Activated B cell treated with CpG ODN at 0.5 μM for 24 hours (primary cell): ENCODE measurements around the gene GOLT1A. TPM values are rescaled to one million over a fixed set of nuclear protein-coding genes. Genes with fewer than 3 reads are reported as not detected.

Experiments
- ATAC-seq: fragments of 200-7000 bp; cut with Tn5 transposase; one replicate; pipeline ENCODE4 v1.10.0; 2021; ENCODE audit warnings: low read depth, mild to moderate bottlenecking, moderate library complexity
- CTCF ChIA-PET: fragments of 350-600 bp; sonication (Branson Sonifier 250); formaldehyde crosslinking; loops from one replicate; lab custom pipeline; 2021; ENCODE audit warnings: antibody characterized with exemption; lab: Charles Lee
- POLR2A ChIA-PET: fragments of 350-600 bp; sonication (Branson Sonifier 250); formaldehyde crosslinking; loops from one replicate; lab custom pipeline; 2021; ENCODE audit warnings: antibody characterized with exemption; lab: Charles Lee
- DNase-seq: peaks from one replicate; pipeline ENCODE4 v3.0.0; 2022
- H3K27ac Mint-ChIP-seq: one replicate; pipeline ENCODE4 v1.8.0; 2020; ENCODE audit warnings: mixed read lengths
- H3K27me3 Mint-ChIP-seq: one replicate; pipeline ENCODE4 v1.8.0; 2021; ENCODE audit warnings: mixed read lengths
- H3K36me3 Mint-ChIP-seq: one replicate; pipeline ENCODE4 v1.8.0; 2021; ENCODE audit warnings: low read depth, mixed read lengths
- H3K4me1 Mint-ChIP-seq: one replicate; pipeline ENCODE4 v1.8.0; 2021; ENCODE audit warnings: mixed read lengths
- H3K4me3 Mint-ChIP-seq: one replicate; pipeline ENCODE4 v1.8.0; 2020; ENCODE audit warnings: mild to moderate bottlenecking, mixed read lengths
- H3K9me3 Mint-ChIP-seq: one replicate; pipeline ENCODE4 v1.8.0; 2020; ENCODE audit warnings: mixed read lengths
- intact Hi-C: fragments of 100-400 bp; cut with micrococcal nuclease; formaldehyde crosslinking; loops from one replicate; pipeline ENCODE4 v1.15.1; 2024
- total RNA-seq: library from RNA; stranded (reverse); gene quantifications from 2 replicates; pipeline ENCODE4 v1.2.3, GENCODE V29; 2022
- TF ChIP-seq, protein P1 (sequence below): fragments of 200-600 bp; IDR thresholded peaks from one replicate; pipeline ENCODE4 v1.8.0; 2022; ENCODE audit warnings: antibody characterized with exemption, mild to moderate bottlenecking

GOLT1A gene
- total RNA-seq, 1 donor from 2014 or later = not detected

DNA sequence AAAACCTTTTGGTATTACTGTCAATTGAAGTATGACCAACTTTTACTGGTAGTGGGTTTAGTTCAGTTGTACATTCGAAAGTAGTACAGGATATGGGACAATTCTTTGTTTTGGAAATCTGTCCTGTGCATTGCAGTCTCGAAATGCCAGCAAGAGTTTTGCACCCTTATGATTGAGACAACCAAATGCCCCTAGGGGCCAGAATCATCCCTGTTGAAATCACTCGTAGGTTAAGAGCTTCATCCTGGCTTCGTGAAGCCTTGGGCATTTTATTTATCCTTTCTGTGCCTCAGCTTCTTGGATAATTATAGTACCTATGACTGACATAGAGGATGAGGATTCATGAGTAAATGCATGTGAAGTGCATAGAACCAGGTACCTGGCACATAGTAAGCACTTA lies 2.4 kb upstream of the GOLT1A start:
- ATAC-seq (no peak), DNase-seq (no peak)
- Mint-ChIP-seq H3K4me3 (no peak overlapping the region), H3K27me3 (peaks cover 5% of the 10 kb centered on the region), H3K4me1 (peaks cover 11% of the 10 kb centered on the region), H3K27ac (no peak overlapping the region), H3K9me3 (no peaks in the 10 kb centered on the region), H3K36me3 (no peaks in the 10 kb centered on the region)
- TF ChIP-seq, protein P1, sequence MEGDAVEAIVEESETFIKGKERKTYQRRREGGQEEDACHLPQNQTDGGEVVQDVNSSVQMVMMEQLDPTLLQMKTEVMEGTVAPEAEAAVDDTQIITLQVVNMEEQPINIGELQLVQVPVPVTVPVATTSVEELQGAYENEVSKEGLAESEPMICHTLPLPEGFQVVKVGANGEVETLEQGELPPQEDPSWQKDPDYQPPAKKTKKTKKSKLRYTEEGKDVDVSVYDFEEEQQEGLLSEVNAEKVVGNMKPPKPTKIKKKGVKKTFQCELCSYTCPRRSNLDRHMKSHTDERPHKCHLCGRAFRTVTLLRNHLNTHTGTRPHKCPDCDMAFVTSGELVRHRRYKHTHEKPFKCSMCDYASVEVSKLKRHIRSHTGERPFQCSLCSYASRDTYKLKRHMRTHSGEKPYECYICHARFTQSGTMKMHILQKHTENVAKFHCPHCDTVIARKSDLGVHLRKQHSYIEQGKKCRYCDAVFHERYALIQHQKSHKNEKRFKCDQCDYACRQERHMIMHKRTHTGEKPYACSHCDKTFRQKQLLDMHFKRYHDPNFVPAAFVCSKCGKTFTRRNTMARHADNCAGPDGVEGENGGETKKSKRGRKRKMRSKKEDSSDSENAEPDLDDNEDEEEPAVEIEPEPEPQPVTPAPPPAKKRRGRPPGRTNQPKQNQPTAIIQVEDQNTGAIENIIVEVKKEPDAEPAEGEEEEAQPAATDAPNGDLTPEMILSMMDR = no peak
- ChIA-PET CTCF (interaction anchor here (2.5 kb wide), 1 partner anchor 10 kb away, joined by 11 read pairs; no protein-coding TSS in a partner anchor), POLR2A (no interaction called here)
- intact Hi-C loops = no loop called here

- no peaks in the 10 kb centered on the region for H3K36me3 Mint-ChIP-seq
- DNase-seq = no peak
- intact Hi-C loops = no loop called here
- ChIA-PET POLR2A (no interaction called here), CTCF (no interaction called here)
- ATAC-seq = no peak
- peaks cover 6% of the 10 kb centered on the region for H3K27me3 Mint-ChIP-seq
- no peak overlapping the region for H3K4me3 Mint-ChIP-seq
- no peaks in the 10 kb centered on the region for H3K9me3 Mint-ChIP-seq
- TF ChIP-seq, protein P1 = no peak
- peaks cover 11% of the 10 kb centered on the region for H3K4me1 Mint-ChIP-seq
- H3K27ac Mint-ChIP-seq = no peak overlapping the region
Observed at GRCh38 chr1:204212715-204213114, 1.1 kb downstream of the GOLT1A start.

- no peak overlapping the region for H3K27ac Mint-ChIP-seq
- ATAC-seq (no peak), DNase-seq (no peak)
- intact Hi-C loops = no loop called here
- no peaks in the 10 kb centered on the region for H3K9me3 Mint-ChIP-seq
- H3K4me3 Mint-ChIP-seq = no peak overlapping the region
- POLR2A ChIA-PET = interaction anchor here (0.7 kb wide), 1 partner anchor 93 kb away, joined by 4 read pairs; no protein-coding TSS in a partner anchor
- H3K4me1 Mint-ChIP-seq = peaks cover 11% of the 10 kb centered on the region
- peaks cover 14% of the 10 kb centered on the region for H3K27me3 Mint-ChIP-seq
- TF ChIP-seq, protein P1 = no peak
- CTCF ChIA-PET = no interaction called here
- H3K36me3 Mint-ChIP-seq = no peaks in the 10 kb centered on the region
Observed at GRCh38 chr1:204211046-204211445, 2.7 kb downstream of the GOLT1A start.

DNA sequence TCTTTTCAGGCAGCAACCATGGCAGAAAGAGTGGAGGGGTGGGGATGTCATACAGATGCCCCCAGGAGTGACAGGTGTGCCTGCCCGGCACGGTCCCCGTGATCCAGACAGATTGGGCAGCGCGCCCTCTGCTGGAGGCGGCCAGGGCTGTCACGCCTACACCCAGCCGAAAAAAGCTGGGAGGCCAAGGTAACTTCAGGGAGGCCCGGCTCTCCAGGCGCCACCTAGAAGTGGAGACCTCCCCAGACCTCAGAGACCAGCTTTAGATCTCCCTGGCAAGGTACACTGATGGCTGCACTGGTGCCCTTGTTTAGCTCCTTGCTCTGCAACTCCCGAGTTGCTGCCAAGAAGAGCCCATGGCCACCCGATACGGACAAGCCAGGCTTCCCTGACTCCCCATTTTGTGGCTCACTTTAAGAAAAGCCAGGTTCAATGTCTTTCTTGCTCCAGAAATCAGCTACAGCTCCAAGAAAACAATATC lies 6.6 kb downstream of the GOLT1A start:
- TF ChIP-seq, protein P1 = no peak
- POLR2A ChIA-PET = no interaction called here
- no peaks in the 10 kb centered on the region for H3K4me1 Mint-ChIP-seq
- peaks cover 23% of the 10 kb centered on the region for H3K27me3 Mint-ChIP-seq
- CTCF ChIA-PET = interaction anchor here (0.6 to 2.4 kb wide), 12 partner anchors 9 to 1435 kb away, joined by 3 to 17 read pairs (median 4); no protein-coding TSS in a partner anchor
- H3K9me3 Mint-ChIP-seq = no peaks in the 10 kb centered on the region
- ATAC-seq = peak; percentile 88
- no peak overlapping the region for H3K27ac Mint-ChIP-seq
- no peaks in the 10 kb centered on the region for H3K36me3 Mint-ChIP-seq
- intact Hi-C loops = loop anchor here (1.0 kb wide), 1 partner anchor 45 kb away; no protein-coding TSS in a partner anchor
- no peak overlapping the region for H3K4me3 Mint-ChIP-seq
- DNase-seq = peak; percentile 62

GRCh38 chr1:204206121-204206520 lies 7.7 kb downstream of the GOLT1A start:
- H3K4me3 Mint-ChIP-seq = no peak overlapping the region
- no peaks in the 10 kb centered on the region for H3K36me3 Mint-ChIP-seq
- TF ChIP-seq, protein P1 = no peak
- H3K27ac Mint-ChIP-seq = no peak overlapping the region
- ChIA-PET POLR2A (interaction anchor here (0.6 kb wide), 1 partner anchor 154 kb away, joined by 3 read pairs; no protein-coding TSS in a partner anchor), CTCF (interaction anchor here (0.7 to 2.4 kb wide), 6 partner anchors 10 to 668 kb away, joined by 3 to 17 read pairs (median 9); no protein-coding TSS in a partner anchor)
- peaks cover 23% of the 10 kb centered on the region for H3K27me3 Mint-ChIP-seq
- no peaks in the 10 kb centered on the region for H3K9me3 Mint-ChIP-seq
- no peaks in the 10 kb centered on the region for H3K4me1 Mint-ChIP-seq
- ATAC-seq (no peak), DNase-seq (no peak)
- intact Hi-C loops = loop anchor here (1.0 kb wide), 1 partner anchor 345 kb away; the partner anchor contains the start of gene SNRPE
